HepG2 (cell line): ENCODE measurements around the gene PTMA. TPM values are rescaled to one million over a fixed set of nuclear protein-coding genes. Genes with fewer than 3 reads are reported as not detected.

Experiments used
- CENPT ChIP-seq: sonication (generic); formaldehyde crosslinking; IDR thresholded peaks from 2 replicates; pipeline ENCODE4 v1.8.0; 2022; ENCODE audit warnings: low read depth, mild to moderate bottlenecking, moderate library complexity, missing genetic modification reagents
- ETS1 ChIP-seq: sonication (generic); formaldehyde crosslinking; IDR thresholded peaks from 2 replicates; pipeline ENCODE4 v1.4.0; 2020; ENCODE audit warnings: missing genetic modification reagents
- FOXP1 ChIP-seq, 2 experiments: fragments of 450-650 bp in 1 of 2; IDR thresholded peaks; 2 replicates each; pipeline ENCODE4 v1.6.1; 2017 to 2018; ENCODE audit warnings: antibody characterized with exemption in 1 of 2
- HIC2 ChIP-seq: sonication (generic); formaldehyde crosslinking; IDR thresholded peaks from 2 replicates; pipeline ENCODE4 v1.9.0; 2022; ENCODE audit warnings: low read depth, missing genetic modification reagents
- HNRNPH1 ChIP-seq: fragments of 200-400 bp; formaldehyde crosslinking; optimal IDR thresholded peaks from 2 replicates; pipeline ENCODE3; 2017; ENCODE audit warnings: mild to moderate bottlenecking, low read depth, low read length
- POGZ ChIP-seq: sonication (generic); formaldehyde crosslinking; IDR thresholded peaks from 2 replicates; pipeline ENCODE4 v1.4.0; 2020; ENCODE audit warnings: mild to moderate bottlenecking, missing genetic modification reagents
- PRDM4 ChIP-seq: sonication (generic); formaldehyde crosslinking; IDR thresholded peaks from 2 replicates; pipeline ENCODE4 v1.9.0; 2021; ENCODE audit warnings: missing genetic modification reagents, borderline replicate concordance
- PRPF4 ChIP-seq: fragments of 200-400 bp; formaldehyde crosslinking; IDR thresholded peaks from 2 replicates; pipeline ENCODE4 v1.6.1; 2016; ENCODE audit warnings: low read length, low read depth; ENCODE audit not compliant: poor library complexity, severe bottlenecking
- SALL2 ChIP-seq: sonication (generic); formaldehyde crosslinking; IDR thresholded peaks from 2 replicates; pipeline ENCODE4 v1.8.1; 2023; ENCODE audit warnings: mild to moderate bottlenecking, missing genetic modification reagents, inconsistent platforms
- TGIF2 ChIP-seq: IDR thresholded peaks from 2 replicates; pipeline ENCODE4 v1.6.1; 2016; ENCODE audit warnings: control low read depth, missing compliant biosample characterization
- ZNF275 ChIP-seq: sonication (generic); formaldehyde crosslinking; IDR thresholded peaks from 2 replicates; pipeline ENCODE4 v1.8.0; 2022; ENCODE audit warnings: missing genetic modification reagents, mild to moderate bottlenecking, inconsistent platforms, borderline replicate concordance
- ZNF382 ChIP-seq: sonication (generic); formaldehyde crosslinking; IDR thresholded peaks from 2 replicates; pipeline ENCODE4 v1.5.0; 2020; ENCODE audit warnings: missing genetic modification reagents, mild to moderate bottlenecking, borderline replicate concordance
- ZNF414 ChIP-seq: sonication (generic); formaldehyde crosslinking; IDR thresholded peaks from 2 replicates; pipeline ENCODE4 v1.5.0; 2020; ENCODE audit warnings: missing genetic modification reagents
- ZNF441 ChIP-seq: sonication (generic); formaldehyde crosslinking; IDR thresholded peaks from 2 replicates; pipeline ENCODE4 v1.7.0; 2021; ENCODE audit warnings: missing genetic modification reagents, borderline replicate concordance
- ZNF446 ChIP-seq: sonication (generic); formaldehyde crosslinking; IDR thresholded peaks from 2 replicates; pipeline ENCODE4 v1.5.0; 2020; ENCODE audit warnings: mild to moderate bottlenecking, missing genetic modification reagents
- ZNF530 ChIP-seq: sonication (generic); formaldehyde crosslinking; IDR thresholded peaks from 2 replicates; pipeline ENCODE4 v1.5.0; 2020; ENCODE audit warnings: low read depth, mild to moderate bottlenecking, missing genetic modification reagents
- ZNF740 ChIP-seq: sonication (generic); formaldehyde crosslinking; IDR thresholded peaks from 2 replicates; pipeline ENCODE4 v1.4.0; 2020; ENCODE audit warnings: missing genetic modification reagents
- ZSCAN5A ChIP-seq: sonication (generic); formaldehyde crosslinking; IDR thresholded peaks from 2 replicates; pipeline ENCODE4 v1.8.0; 2022; ENCODE audit warnings: mild to moderate bottlenecking, missing genetic modification reagents, borderline replicate concordance
- polyA plus RNA-seq, 8 experiments: library from polyadenylated mRNA; depleted of rRNA in 3 of 8; stranded (reverse) in 7 of 8; unstranded in 1 of 8; fragments of >200 nt; fragmentation: Illumina TruSeq in 4 of 8; extraction: Trizol in 4 of 8; gene quantifications; 2 replicates each; pipeline versions ENCODE4 v1.2.1 to v1.2.3, GENCODE V29; 2011 to 2016; ENCODE audit warnings: low read depth in 4 of 8, missing spikeins in 1 of 8, mixed read lengths in 1 of 8; ENCODE audit not compliant: insufficient read depth in 1 of 8
- total RNA-seq, 5 experiments: library from RNA; depleted of rRNA; stranded (reverse); fragments of >200 nt; fragmentation: Illumina TruSeq; extraction: Trizol; gene quantifications; 2 replicates each; pipeline ENCODE4 v1.2.3, GENCODE V29; 2016; ENCODE audit warnings: low read depth in 1 of 5

Gene PTMA
- total and polyA plus RNA-seq, 2 of the 13 experiments (the other 11 are each of a cell fraction or from before 2014, with no cell fraction given): 190 to 1,086 TPM

- 0 out of 2 replicates have a peak, but pooled peaks have one; percentile 33 for TF ChIP-seq PRDM4 (CRISPR knock-in tag)
- no peak for TF ChIP-seq PRPF4
- TF ChIP-seq ZNF446 (CRISPR knock-in tag): peak; percentile 51; the same call in 1 of the 2 replicates
- no peak for TF ChIP-seq CENPT
- TF ChIP-seq FOXP1 (IDR thresholded peaks at IDR 0.05): no peak
- no peak for TF ChIP-seq FOXP1 (CRISPR knock-in tag; IDR thresholded peaks at IDR 0.05)
- TF ChIP-seq HNRNPH1: no peak
- TF ChIP-seq ZSCAN5A (CRISPR knock-in tag): peak; percentile 90; the same call in 1 of the 2 replicates
- peak; percentile 91; the same call in 1 of the 2 replicates for TF ChIP-seq SALL2
- TF ChIP-seq ZNF382 (CRISPR knock-in tag): no peak
- TF ChIP-seq ZNF530: no peak
- TF ChIP-seq ZNF414 (CRISPR knock-in tag): peak; percentile 4; the same call in 1 of the 2 replicates
- TF ChIP-seq ETS1 (CRISPR knock-in tag): peak; percentile 41; the same call in 1 of the 2 replicates
- peak; percentile 95 for TF ChIP-seq HIC2 (CRISPR knock-in tag)
- TF ChIP-seq ZNF275 (CRISPR knock-in tag): no peak; the same call in 1 of the 2 replicates
- peak; percentile 53; the same call in 1 of the 2 replicates for TF ChIP-seq ZNF441 (CRISPR knock-in tag)
- no peak; the same call in 1 of the 2 replicates for TF ChIP-seq TGIF2
- TF ChIP-seq ZNF740 (CRISPR knock-in tag): no peak
- no peak; the same call in 1 of the 2 replicates for TF ChIP-seq POGZ (CRISPR knock-in tag)
Observed at GRCh38 chr2:231680992-231681852, 27.1 kb upstream of the PTMA start (continued).
